Right ventricle myocardium superior (tissue), 1 donor: ENCODE data around the gene LCN6. TPM values are rescaled to one million over a fixed set of nuclear protein-coding genes. Genes with fewer than 3 reads are reported as not detected.

Source experiments
- ATAC-seq: fragments of 200-7000 bp; cut with Tn5 transposase; one replicate; pipeline ENCODE4 v1.9.1; 2020; ENCODE audit warnings: mild to moderate bottlenecking; ENCODE audit not compliant: poor library complexity
- DNase-seq: peaks from one replicate; pipeline ENCODE4 v3.0.0-alpha.2; 2020
- intact Hi-C: fragments of 100-400 bp; cut with DNase I; formaldehyde crosslinking; loops from one replicate; pipeline ENCODE4 v1.11.2; 2022
- microRNA-seq: library from miRNA; unstranded; fragments of <30 nt; microRNA quantifications from one replicate; pipeline ENCODE4 v1.2.0, GENCODE V29; 2020
- total RNA-seq: library from RNA; stranded (reverse); fragmentation: NEBNext Ultra II Directional; extraction: Animal tissue kit (Norgen Biotek cat#: 25700); gene quantifications from one replicate; pipeline ENCODE4 v1.2.1, GENCODE V29; 2021
- donor health status: DM: no; HTN: yes; CAD: no; lungs with severe emphysema.

LCN6 gene
- total RNA-seq, 1 donor from 2014 or later, result 13.0 TPM

GRCh38 chr9:136703276-136703860 is 45.0 kb downstream of the LCN6 start:
- ATAC-seq (no peak), DNase-seq (no peak)
- intact Hi-C loops, result no loop called here

- DNase-seq (no peak), ATAC-seq (no peak)
- intact Hi-C loops, result no loop called here
Measured at GRCh38 chr9:136701668-136702053, 46.7 kb downstream of the LCN6 start.

- DNase-seq, result no peak
- no peak for ATAC-seq
- intact Hi-C loops, result no loop called here
Measured at GRCh38 chr9:136700959-136701667, 47.2 kb downstream of the LCN6 start.

GRCh38 chr9:136700304-136700703 is 48.0 kb downstream of the LCN6 start:
- DNase-seq (no peak), ATAC-seq (no peak)
- intact Hi-C loops, result no loop called here

GRCh38 chr9:136698635-136699246 is 49.6 kb downstream of the LCN6 start:
- ATAC-seq, result no peak
- intact Hi-C loops, result no loop called here

GRCh38 chr9:136697821-136698526 is 50.4 kb downstream of the LCN6 start:
- DNase-seq, result no peak

More at GRCh38 chr9:136698635-136699246, 49.6 kb downstream of the LCN6 start:
- no peak for DNase-seq

GRCh38 chr9:136697146-136697820 is 51.0 kb downstream of the LCN6 start:
- DNase-seq (no peak), ATAC-seq (no peak)
- intact Hi-C loops, result no loop called here

More at GRCh38 chr9:136697821-136698526, 50.4 kb downstream of the LCN6 start:
- intact Hi-C loops, result no loop called here
- ATAC-seq, result no peak

GRCh38 chr9:136696502-136696901 is 51.8 kb downstream of the LCN6 start:
- ATAC-seq (no peak), DNase-seq (no peak)
- intact Hi-C loops, result no loop called here

GRCh38 chr9:136695955-136696354 is 52.4 kb downstream of the LCN6 start:
- ATAC-seq (no peak), DNase-seq (no peak)
- intact Hi-C loops, result no loop called here

GRCh38 chr9:136695435-136695895 is 52.9 kb downstream of the LCN6 start:
- intact Hi-C loops, result no loop called here
- ATAC-seq (peak; percentile 55), DNase-seq (no peak)

- intact Hi-C loops, result no loop called here
- DNase-seq, result no peak
- no peak for ATAC-seq
Measured at GRCh38 chr9:136694872-136695247, 53.5 kb downstream of the LCN6 start.

- peak; percentile 79 for DNase-seq
Measured at GRCh38 chr9:136694163-136694871, 54.0 kb downstream of the LCN6 start.

More at GRCh38 chr9:136694163-136694871, 54.0 kb downstream of the LCN6 start:
- ATAC-seq, result peak; percentile 50
- intact Hi-C loops, result no loop called here

Small RNA genes within 50 kb of the gene (microRNA-seq; reads per million reads assigned to microRNA genes)
- not detected for gene MIR6722

Other genes with a start within 250 kb of the LCN6 start
- 16.8 TPM for gene NOTCH1, start 202.5 kb downstream of the LCN6 start, total RNA-seq
- 61.5 TPM for gene EGFL7, start 85.6 kb downstream of the LCN6 start, total RNA-seq
- gene AGPAT2, start 61.1 kb downstream of the LCN6 start, total RNA-seq, result 48.6 TPM
- gene DIPK1B, start 36.0 kb downstream of the LCN6 start, total RNA-seq, result 15.1 TPM
- 7.7 TPM for gene LCN10, start 5.6 kb downstream of the LCN6 start, total RNA-seq
- gene LCN8, start 9.7 kb upstream of the LCN6 start, total RNA-seq, result not detected
- not detected for gene LCN15, start 16.0 kb upstream of the LCN6 start, total RNA-seq
- 70.9 TPM for gene TMEM141, start 42.8 kb upstream of the LCN6 start, total RNA-seq
- gene CCDC183, start 47.8 kb upstream of the LCN6 start, total RNA-seq, result 1.5 TPM
- 68.0 TPM for gene RABL6, start 59.4 kb upstream of the LCN6 start, total RNA-seq
- gene AJM1, start 94.0 kb upstream of the LCN6 start, total RNA-seq, result 7.3 TPM
- gene PHPT1, start 100.9 kb upstream of the LCN6 start, total RNA-seq, result 345 TPM
- 13.2 TPM for gene MAMDC4, start 103.8 kb upstream of the LCN6 start, total RNA-seq
- 325 TPM for gene EDF1, start 117.8 kb upstream of the LCN6 start, total RNA-seq
- 9.1 TPM for gene TRAF2, start 138.0 kb upstream of the LCN6 start, total RNA-seq
- 142 TPM for gene FBXW5, start 196.2 kb upstream of the LCN6 start, total RNA-seq
- 1.1 TPM for gene C8G, start 196.7 kb upstream of the LCN6 start, total RNA-seq
- 2.1 TPM for gene LCN12, start 203.7 kb upstream of the LCN6 start, total RNA-seq
- 6,152 TPM for gene PTGDS, start 229.0 kb upstream of the LCN6 start, total RNA-seq
- 9.7 TPM for gene LCNL1, start 234.5 kb upstream of the LCN6 start, total RNA-seq
- 19.4 TPM for gene PAXX, start 243.9 kb upstream of the LCN6 start, total RNA-seq
- 2.7 TPM for gene CLIC3, start 248.0 kb upstream of the LCN6 start, total RNA-seq